Spleen (tissue), 11 donors: ENCODE measurements around the gene PHOX2B. TPM values are rescaled to one million over a fixed set of nuclear protein-coding genes. Genes with fewer than 3 reads are reported as not detected.

Source experiments
- DNase-seq: peaks from one replicate; pipeline ENCODE4 v3.0.0-alpha.2; 2020
- H3K27ac ChIP-seq, 8 donors: fragments of 200-600 bp; sonication (generic) in 7 of 8; 1 replicate in 4 of 8; 2 replicates in 4 of 8; pipeline versions ENCODE4 v1.5.0 to v1.8.0; 2016 to 2021; ENCODE audit warnings: inconsistent platforms in 4 of 8, mild to moderate bottlenecking in 4 of 8, moderate library complexity in 1 of 8
- H3K27me3 ChIP-seq, 7 donors: fragments of 200-600 bp; sonication (generic) in 6 of 7; replicated peaks in 1 of 7; 1 replicate in 4 of 7; 2 replicates in 3 of 7; pipeline versions ENCODE4 v1.5.0 to v1.8.0; 2016 to 2021; ENCODE audit warnings: inconsistent platforms in 3 of 7, mild to moderate bottlenecking in 1 of 7
- H3K36me3 ChIP-seq, 6 donors: fragments of 200-600 bp; sonication (generic) in 5 of 6; 1 replicate in 4 of 6; 2 replicates in 2 of 6; pipeline versions ENCODE4 v1.5.0 to v1.8.0; 2016 to 2021; ENCODE audit warnings: inconsistent platforms in 2 of 6
- H3K4me1 ChIP-seq, 6 donors: fragments of 200-600 bp; sonication (generic) in 5 of 6; 1 replicate in 3 of 6; 2 replicates in 3 of 6; pipeline versions ENCODE4 v1.5.0 to v1.8.0; 2016 to 2021; ENCODE audit warnings: inconsistent platforms in 3 of 6
- H3K4me3 ChIP-seq, 8 donors: fragments of 200-600 bp; sonication (generic) in 7 of 8; 1 replicate in 4 of 8; 2 replicates in 4 of 8; pipeline versions ENCODE4 v1.5.0 to v1.8.0; 2016 to 2021; ENCODE audit warnings: inconsistent platforms in 4 of 8, mild to moderate bottlenecking in 4 of 8, moderate library complexity in 2 of 8
- H3K9me3 ChIP-seq, 8 donors: fragments of 200-600 bp; sonication (generic) in 7 of 8; 1 replicate in 4 of 8; 2 replicates in 4 of 8; pipeline versions ENCODE4 v1.5.0 to v1.8.0; 2016 to 2021; ENCODE audit warnings: inconsistent platforms in 4 of 8
- POLR2A ChIP-seq, 3 donors: fragments of 450-650 bp; IDR thresholded peaks; one replicate each; pipeline ENCODE4 v1.5.1; 2017; ENCODE audit warnings: antibody characterized with exemption in 3 of 3, mild to moderate bottlenecking in 1 of 3
- POLR2AphosphoS5 ChIP-seq, 3 donors: sonication (generic); formaldehyde crosslinking; IDR thresholded peaks; one replicate each; pipeline ENCODE4 v1.5.1; 2017; ENCODE audit warnings: antibody characterized with exemption in 3 of 3
- WGBS, 5 donors: extraction: QIAGEN DNeasy Blood & Tissue Kit in 3 of 5; methylation state at CpG; one replicate each; pipeline versions ENCODE4 v1.1.5 to v1.1.7; 2013 to 2018; 5-methylcytosine and 5-hydroxymethylcytosine counted together
- intact Hi-C: fragments of 100-400 bp; cut with DNase I; formaldehyde crosslinking; loops from one replicate; pipeline ENCODE4 v1.15.0; 2023; ENCODE audit warnings: low total_unique reads
- polyA plus RNA-seq, 3 donors: library from polyadenylated mRNA; stranded (reverse); fragments of 200-250 nt; gene quantifications; one replicate each; pipeline ENCODE4 v1.2.1, GENCODE V29; 2013
- total RNA-seq, 7 donors: library from RNA; depleted of rRNA in 3 of 7; stranded (reverse); fragments of >200 nt in 3 of 7; fragmentation: NEBNext Ultra II Directional in 4 of 7; extraction: Animal tissue kit (Norgen Biotek cat#: 25700) in 4 of 7; gene quantifications; one replicate each; pipeline versions ENCODE4 v1.1.0 to v1.2.1, GENCODE V29; 2016 to 2021
- TF ChIP-seq, protein P1 (sequence below), 11 experiments: fragments of 200-600 bp in 7 of 11; fragments of 450-650 bp in 4 of 11; sonication (generic) in 4 of 11; IDR thresholded peaks in 8 of 11; conservative IDR thresholded peaks in 3 of 11; 1 replicate in 7 of 11; 2 replicates in 4 of 11; pipeline versions ENCODE4 v1.4.0 to v1.8.0; 2016 to 2021; ENCODE audit warnings: antibody characterized with exemption in 11 of 11, inconsistent platforms in 4 of 11, mild to moderate bottlenecking in 1 of 11
- donor health status: healthy with polysubstance abuse.
- donor health status: DM: no; HTN: no; CAD: no; lungs with moderate emphysema.
- donor health status: DM: no; HTN: no; CAD: no.
- donor health status: Bipolar disorder and iron deficiency.
- donor health status: healthy.
- donor health status: DM: no; HTN: no; CAD: no.
- donor health status: DM: yes; HTN: yes; CAD: no.

PHOX2B gene
- total and polyA plus RNA-seq, 10 donors = 0.03 TPM; not detected in 9

DNA sequence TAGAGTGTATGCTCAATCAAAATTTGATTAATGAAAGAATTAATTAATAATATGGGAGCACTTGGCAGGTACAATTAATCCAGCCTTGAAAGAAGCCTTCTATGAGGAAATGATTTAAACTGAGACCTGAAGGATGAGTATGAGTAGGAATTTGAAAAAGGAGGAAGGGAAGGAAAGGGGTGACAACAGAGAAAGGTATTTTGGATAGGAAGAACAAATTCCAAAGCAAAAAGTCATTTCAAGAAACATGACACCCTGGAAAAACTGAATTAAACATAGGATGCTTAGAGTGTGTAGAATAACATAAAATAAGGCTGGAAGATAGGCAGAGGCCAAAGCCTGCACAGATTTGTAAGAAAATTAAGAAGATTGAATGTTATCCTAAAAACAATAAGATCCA is 29.6 kb downstream of the PHOX2B start:
- Histone ChIP-seq H3K4me1 (no peaks in the 10 kb centered on the region), H3K27me3 (peaks cover 0 to 29% (median 0%) of the 10 kb centered on the region in 7 donors), H3K9me3 (no peaks in the 10 kb centered on the region), H3K36me3 (no peaks in the 10 kb centered on the region), H3K4me3 (no peak overlapping the region), H3K27ac (no peak overlapping the region)
- no peak for TF ChIP-seq POLR2AphosphoS5 (IDR thresholded peaks at IDR 0.05)
- TF ChIP-seq, protein P1, sequence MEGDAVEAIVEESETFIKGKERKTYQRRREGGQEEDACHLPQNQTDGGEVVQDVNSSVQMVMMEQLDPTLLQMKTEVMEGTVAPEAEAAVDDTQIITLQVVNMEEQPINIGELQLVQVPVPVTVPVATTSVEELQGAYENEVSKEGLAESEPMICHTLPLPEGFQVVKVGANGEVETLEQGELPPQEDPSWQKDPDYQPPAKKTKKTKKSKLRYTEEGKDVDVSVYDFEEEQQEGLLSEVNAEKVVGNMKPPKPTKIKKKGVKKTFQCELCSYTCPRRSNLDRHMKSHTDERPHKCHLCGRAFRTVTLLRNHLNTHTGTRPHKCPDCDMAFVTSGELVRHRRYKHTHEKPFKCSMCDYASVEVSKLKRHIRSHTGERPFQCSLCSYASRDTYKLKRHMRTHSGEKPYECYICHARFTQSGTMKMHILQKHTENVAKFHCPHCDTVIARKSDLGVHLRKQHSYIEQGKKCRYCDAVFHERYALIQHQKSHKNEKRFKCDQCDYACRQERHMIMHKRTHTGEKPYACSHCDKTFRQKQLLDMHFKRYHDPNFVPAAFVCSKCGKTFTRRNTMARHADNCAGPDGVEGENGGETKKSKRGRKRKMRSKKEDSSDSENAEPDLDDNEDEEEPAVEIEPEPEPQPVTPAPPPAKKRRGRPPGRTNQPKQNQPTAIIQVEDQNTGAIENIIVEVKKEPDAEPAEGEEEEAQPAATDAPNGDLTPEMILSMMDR (IDR thresholded peaks at IDR 0.05 in 8 of 11, conservative IDR thresholded peaks at IDR 0.05 in 3 of 11) = no peak
- TF ChIP-seq POLR2A (IDR thresholded peaks at IDR 0.05) = no peak
- intact Hi-C loops = no loop called here
- DNase-seq = no peak

DNA sequence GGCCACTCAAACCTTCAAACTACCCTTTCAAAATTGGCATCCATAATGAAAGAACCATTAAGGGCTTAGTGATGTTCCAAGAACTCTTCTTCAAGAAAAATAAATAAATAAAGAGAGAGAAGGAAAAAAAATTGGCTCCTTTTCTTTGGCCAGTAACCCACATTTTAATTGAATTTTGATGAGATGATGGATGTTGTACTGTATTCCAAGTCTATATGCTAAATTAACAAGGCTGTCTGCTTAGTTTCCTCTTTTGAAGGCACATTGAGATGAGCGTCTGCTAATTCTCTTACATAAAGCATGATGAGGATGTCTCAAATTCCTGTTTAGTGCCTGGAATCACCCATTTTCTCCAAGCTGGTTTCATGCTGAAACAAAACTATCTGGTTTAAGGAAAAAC is 33.4 kb downstream of the PHOX2B start:
- Histone ChIP-seq H3K4me1 (no peaks in the 10 kb centered on the region), H3K9me3 (peaks cover 0 to 8% (median 0%) of the 10 kb centered on the region in 8 donors), H3K27ac (no peak overlapping the region), H3K4me3 (no peak overlapping the region), H3K27me3 (peaks cover 0 to 15% (median 0%) of the 10 kb centered on the region in 7 donors), H3K36me3 (no peaks in the 10 kb centered on the region)
- TF ChIP-seq POLR2A (IDR thresholded peaks at IDR 0.05) (no peak), POLR2AphosphoS5 (IDR thresholded peaks at IDR 0.05) (no peak)
- TF ChIP-seq, protein P1 (IDR thresholded peaks at IDR 0.05 in 8 of 11, conservative IDR thresholded peaks at IDR 0.05 in 3 of 11) = no peak
- no peak for DNase-seq
- 57 to 80% (median 73%) methylated on average over 1 of the region's 1 CpG for WGBS, 5 donors
- intact Hi-C loops = no loop called here

DNA sequence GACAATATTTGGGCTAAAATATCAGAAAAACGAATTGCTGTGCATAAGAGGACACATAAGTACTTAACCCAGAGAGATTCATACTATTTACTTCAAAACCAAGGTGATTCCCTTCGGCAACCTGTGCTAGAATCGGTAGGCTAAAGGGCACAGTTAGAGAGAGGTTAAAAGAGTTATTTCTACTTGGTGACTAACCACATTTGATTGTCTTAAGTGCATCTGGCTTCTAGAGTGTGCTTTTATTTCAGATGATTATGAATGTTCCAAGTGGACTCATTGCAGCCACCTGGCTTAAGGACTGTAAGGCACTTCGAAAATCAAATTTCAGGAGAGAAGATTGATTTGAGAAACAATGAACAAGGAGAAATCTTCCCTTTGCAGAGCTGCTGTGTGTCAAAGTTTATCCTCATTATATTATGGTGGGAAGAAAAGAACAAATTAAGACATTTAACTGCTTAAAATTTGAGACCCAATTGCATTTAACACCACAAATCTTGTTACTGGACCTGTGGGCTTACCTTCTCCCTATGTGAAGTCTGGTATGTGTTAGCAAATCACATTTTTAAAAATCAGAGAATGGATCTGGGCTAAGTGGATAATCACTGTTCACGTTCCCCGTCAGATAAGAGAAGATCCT is 34.0 kb downstream of the PHOX2B start:
- TF ChIP-seq POLR2AphosphoS5 (IDR thresholded peaks at IDR 0.05) (no peak), POLR2A (IDR thresholded peaks at IDR 0.05) (no peak)
- TF ChIP-seq, protein P1 (IDR thresholded peaks at IDR 0.05 in 8 of 11, conservative IDR thresholded peaks at IDR 0.05 in 3 of 11) = no peak
- intact Hi-C loops = no loop called here
- no peaks in the 10 kb centered on the region for H3K36me3 ChIP-seq
- no peaks in the 10 kb centered on the region for H3K4me1 ChIP-seq
- WGBS, 5 donors = 78 to 83% (median 80%) methylated on average over 6 of the region's 6 CpGs
- DNase-seq = no peak
- H3K27ac ChIP-seq = no peak overlapping the region
- H3K9me3 ChIP-seq = peaks cover 0 to 8% (median 0%) of the 10 kb centered on the region in 8 donors
- no peak overlapping the region for H3K4me3 ChIP-seq
- peaks cover 0 to 15% (median 0%) of the 10 kb centered on the region in 7 donors for H3K27me3 ChIP-seq

DNA sequence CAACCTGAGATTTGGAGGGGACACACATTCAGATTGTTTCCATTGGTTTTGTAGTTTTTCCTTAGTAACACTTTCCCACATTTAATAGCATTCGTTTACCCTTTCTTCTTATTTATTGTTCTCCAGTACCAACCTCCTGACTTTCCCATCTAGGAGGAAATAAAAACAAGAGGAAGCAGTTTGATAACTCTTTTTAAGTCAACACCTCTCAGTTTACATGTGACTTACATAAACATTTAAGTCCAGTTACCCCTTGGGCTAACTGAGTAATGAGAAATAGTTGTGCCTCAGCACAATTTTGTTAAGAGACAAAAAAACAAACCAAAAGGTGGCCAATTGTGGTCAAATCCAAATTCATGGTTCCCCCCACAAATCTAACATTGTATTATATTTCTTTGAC is 34.8 kb downstream of the PHOX2B start:
- Histone ChIP-seq H3K9me3 (peaks cover 0 to 8% (median 0%) of the 10 kb centered on the region in 8 donors), H3K27me3 (peaks cover 0 to 15% (median 0%) of the 10 kb centered on the region in 7 donors), H3K36me3 (no peaks in the 10 kb centered on the region), H3K27ac (no peak overlapping the region), H3K4me3 (no peak overlapping the region), H3K4me1 (no peaks in the 10 kb centered on the region)
- no peak for DNase-seq
- 56 to 62% (median 58%) methylated on average over 1 of the region's 1 CpG for WGBS, 5 donors
- TF ChIP-seq POLR2AphosphoS5 (IDR thresholded peaks at IDR 0.05) = no peak
- TF ChIP-seq, protein P1 (IDR thresholded peaks at IDR 0.05 in 8 of 11, conservative IDR thresholded peaks at IDR 0.05 in 3 of 11) = no peak
- no peak for TF ChIP-seq POLR2A (IDR thresholded peaks at IDR 0.05)
- intact Hi-C loops = no loop called here
